Measurements from ENCODE around the gene CDK5.
A peak's percentile ranks its signal among the peaks of the same experiment; 100 is the strongest.

CDK5 gene

GRCh38 chr7:151087245-151088018 is 29.7 kb upstream of the CDK5 start:
- peak overlapping the region; percentile 65 for H3K4me3 ChIP-seq (ENCODE audit: low read depth, low read length)

- H3K4me3 ChIP-seq (ENCODE audit: low read depth, low read length), result peak overlapping the region; percentile 65
These were observed 29.1 kb upstream of the CDK5 start for GRCh38 chr7:151086802-151087244.

- H3K4me3 ChIP-seq (ENCODE audit: low read depth, low read length), result peak within 1 kb of the TSS; percentile 65
These were observed 28.3 kb upstream of the CDK5 start, which contains the start of gene AGAP3 for GRCh38 chr7:151085691-151086620. TSS of gene AGAP3 (plus strand) at chr7:151086475. CDS start at chr7:151086742, 267 bp downstream.

- peak overlapping the region; percentile 58 for H3K4me3 ChIP-seq (ENCODE audit: low read depth, low read length)
These were observed 27.6 kb upstream of the CDK5 start for GRCh38 chr7:151085329-151085690.

- H3K4me3 ChIP-seq (ENCODE audit: low read depth, low read length), result peak overlapping the region; percentile 39
These were observed 26.1 kb upstream of the CDK5 start for GRCh38 chr7:151083824-151084160.

GRCh38 chr7:151083071-151083823 is 25.6 kb upstream of the CDK5 start, which contains the start of gene TMUB1:
TSS of gene TMUB1 (minus strand) at chr7:151083493. CDS start at chr7:151082563, 930 bp downstream.
- peak within 1 kb of the TSS; percentile 39 for H3K4me3 ChIP-seq (ENCODE audit: low read depth, low read length)

GRCh38 chr7:151082141-151083070 is 24.7 kb upstream of the CDK5 start:
- peak overlapping the region; percentile 39 for H3K4me3 ChIP-seq (ENCODE audit: low read depth, low read length)

GRCh38 chr7:151081170-151082101 is 23.7 kb upstream of the CDK5 start:
- peak overlapping the region; percentile 84 for H3K4me3 ChIP-seq (ENCODE audit: low read depth, low read length)

GRCh38 chr7:151080522-151081169 is 22.9 kb upstream of the CDK5 start, which contains the start of gene FASTK:
TSS of gene FASTK (minus strand) at chr7:151080809. CDS start at chr7:151080766, 43 bp downstream.
- peak within 1 kb of the TSS; percentile 84 for H3K4me3 ChIP-seq (ENCODE audit: low read depth, low read length)

- peak overlapping the region; percentile 84 for H3K4me3 ChIP-seq (ENCODE audit: low read depth, low read length)
These were observed 22.4 kb upstream of the CDK5 start for GRCh38 chr7:151080067-151080521.

GRCh38 chr7:151079199-151079910 is 21.7 kb upstream of the CDK5 start:
- H3K4me3 ChIP-seq (ENCODE audit: low read depth, low read length), result peak overlapping the region; percentile 84

- no peak overlapping the region for H3K4me3 ChIP-seq (ENCODE audit: low read depth, low read length)
These were observed 20.7 kb upstream of the CDK5 start for GRCh38 chr7:151078233-151079040.

- H3K4me3 ChIP-seq (ENCODE audit: low read depth, low read length), result no peak overlapping the region
These were observed 20.1 kb upstream of the CDK5 start for GRCh38 chr7:151077705-151078232.

- H3K4me3 ChIP-seq (ENCODE audit: low read depth, low read length), result no peak overlapping the region
These were observed 19.4 kb upstream of the CDK5 start for GRCh38 chr7:151076863-151077704.

- H3K4me3 ChIP-seq (ENCODE audit: low read depth, low read length), result no peak overlapping the region
These were observed 18.3 kb upstream of the CDK5 start for GRCh38 chr7:151075978-151076426.

GRCh38 chr7:151075662-151075971 is 17.9 kb upstream of the CDK5 start:
- no peak overlapping the region for H3K4me3 ChIP-seq (ENCODE audit: low read depth, low read length)

All from iPS-11a (cell line).